COLO668 (cell line): ENCODE results near the gene FITM1.

Experiments
- DNase-seq: peaks from one replicate; lab custom pipeline; 2025; ENCODE audit not compliant: unreplicated experiment; lab: John Stamatoyannopoulos, UW

FITM1 gene

DNA sequence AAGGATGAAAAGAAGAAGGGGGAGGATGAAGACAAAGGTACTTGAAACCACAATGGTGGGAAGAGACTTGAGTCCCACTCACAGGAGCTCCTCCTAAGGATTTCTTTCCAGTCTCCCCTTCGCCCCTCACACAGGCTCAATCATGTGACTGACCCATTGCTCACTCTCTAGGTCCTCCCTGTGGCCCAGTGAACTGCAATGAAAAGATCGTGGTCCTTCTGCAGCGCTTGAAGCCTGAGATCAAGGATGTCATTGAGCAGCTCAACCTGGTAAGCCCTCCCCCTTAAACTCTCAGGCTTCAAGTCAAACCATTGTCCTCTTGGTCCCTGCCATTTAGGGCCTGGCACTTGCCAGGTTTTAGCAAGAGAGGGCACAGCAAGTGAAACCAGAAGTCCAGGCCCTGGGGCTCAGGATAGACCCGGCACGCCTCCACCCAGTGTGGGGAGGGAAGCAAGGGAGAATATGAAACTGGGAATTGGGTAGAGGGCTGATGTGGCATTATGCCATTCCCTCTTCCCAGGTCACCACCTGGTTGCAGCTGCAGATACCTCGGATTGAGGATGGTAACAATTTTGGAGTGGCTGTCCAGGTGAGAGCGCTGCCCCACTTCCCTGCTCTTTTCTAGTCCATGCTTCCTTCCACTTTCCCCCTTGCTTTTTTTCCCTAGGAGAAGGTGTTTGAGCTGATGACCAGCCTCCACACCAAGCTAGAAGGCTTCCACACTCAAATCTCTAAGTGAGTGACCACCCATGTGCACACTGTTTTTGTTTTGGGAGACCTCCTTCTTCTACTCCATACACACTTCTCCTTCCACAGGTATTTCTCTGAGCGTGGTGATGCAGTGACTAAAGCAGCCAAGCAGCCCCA lies 7.3 kb downstream of the FITM1 start:
- DNase-seq = no peak

- no peak for DNase-seq
Observed at GRCh38 chr14:24138396-24139271, 8.2 kb downstream of the FITM1 start.

- DNase-seq = peak; percentile 67
Observed at GRCh38 chr14:24139272-24139934, 8.9 kb downstream of the FITM1 start.

DNA sequence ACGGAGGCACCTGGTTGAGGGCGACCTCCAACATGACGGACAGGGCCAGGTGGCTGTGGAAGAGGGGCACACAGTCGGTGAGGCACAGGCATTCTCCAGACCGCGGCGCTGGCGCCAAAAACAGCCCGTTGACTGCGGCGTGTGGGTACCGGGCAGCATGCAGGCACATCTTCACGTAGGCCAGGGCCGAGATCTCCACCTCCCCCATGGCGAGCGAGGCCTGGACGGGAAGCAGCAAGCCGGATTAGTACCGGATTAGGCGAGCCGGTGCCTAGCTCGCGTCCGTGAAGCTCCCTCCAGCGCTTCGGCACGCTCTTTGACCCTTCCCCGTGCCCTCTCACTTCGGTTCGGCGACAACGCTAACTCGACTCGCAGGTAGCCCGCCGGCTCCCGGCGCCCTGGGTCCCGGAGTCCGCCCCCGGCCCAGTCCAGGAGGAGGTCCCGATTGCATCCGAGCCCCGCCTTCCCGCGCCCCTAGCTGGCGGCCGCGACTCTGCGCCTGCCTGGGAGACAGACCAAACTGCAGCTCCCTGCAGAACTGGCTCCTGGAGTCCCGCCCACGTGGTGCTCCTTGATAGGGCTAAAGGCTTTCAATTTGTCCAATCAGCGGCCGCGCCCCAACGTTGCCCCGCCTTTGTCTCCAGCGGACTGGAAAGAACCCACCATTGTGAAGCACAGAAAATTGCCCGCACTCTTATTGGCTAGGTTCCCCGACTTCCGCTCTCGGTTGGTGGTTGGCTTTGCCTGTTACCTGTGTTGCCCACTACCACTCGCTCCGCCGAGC lies 10.8 kb downstream of the FITM1 start, which contains the start of gene EMC9:
Gene EMC9, minus strand, starts transcription at position 495 of the 784 bp plus-strand sequence. Its CDS starts 287 bp downstream, at position 208.
- peak; percentile 100 for DNase-seq

DNA sequence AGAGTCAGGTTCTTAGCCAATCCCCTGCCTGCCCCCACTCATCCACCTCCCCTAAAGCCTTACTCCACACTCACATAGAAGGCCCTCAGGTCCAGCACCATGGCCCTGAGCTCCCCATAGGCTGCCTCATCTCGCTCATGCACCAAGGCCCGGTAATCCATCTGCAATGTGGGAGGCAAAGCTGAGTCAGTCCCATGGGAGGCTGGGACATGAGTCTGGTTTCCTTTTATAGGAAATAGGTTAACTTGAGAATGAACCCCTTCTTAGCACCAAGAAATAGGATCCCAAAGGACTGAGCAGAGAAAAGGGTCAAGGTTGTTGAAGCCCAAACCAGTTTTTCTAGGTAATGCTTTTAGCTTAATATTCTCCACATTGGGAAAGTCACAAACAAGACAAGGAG lies 13.1 kb downstream of the FITM1 start:
- no peak for DNase-seq

GRCh38 chr14:24144451-24144850 lies 14.0 kb downstream of the FITM1 start:
- no peak for DNase-seq

DNA sequence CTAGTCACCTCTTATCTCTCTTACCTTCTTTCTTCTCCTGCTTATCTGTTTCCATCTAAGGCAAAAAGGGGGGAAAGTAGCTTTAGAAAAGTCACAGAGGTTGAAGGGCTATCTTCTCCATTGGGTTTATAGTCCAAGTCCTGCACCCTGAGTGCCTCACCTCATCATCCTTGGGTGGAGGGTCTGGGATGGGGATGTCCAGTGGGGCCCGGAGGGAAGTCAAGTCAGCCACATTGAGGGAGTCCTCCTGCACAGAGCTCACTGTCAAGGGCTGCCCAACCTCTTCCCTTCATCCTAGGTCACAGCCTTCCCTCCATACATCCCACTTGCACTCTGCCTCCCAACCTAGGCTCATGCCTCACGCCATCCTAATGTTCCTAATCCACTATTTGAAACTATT lies 14.8 kb downstream of the FITM1 start:
- DNase-seq = no peak

DNA sequence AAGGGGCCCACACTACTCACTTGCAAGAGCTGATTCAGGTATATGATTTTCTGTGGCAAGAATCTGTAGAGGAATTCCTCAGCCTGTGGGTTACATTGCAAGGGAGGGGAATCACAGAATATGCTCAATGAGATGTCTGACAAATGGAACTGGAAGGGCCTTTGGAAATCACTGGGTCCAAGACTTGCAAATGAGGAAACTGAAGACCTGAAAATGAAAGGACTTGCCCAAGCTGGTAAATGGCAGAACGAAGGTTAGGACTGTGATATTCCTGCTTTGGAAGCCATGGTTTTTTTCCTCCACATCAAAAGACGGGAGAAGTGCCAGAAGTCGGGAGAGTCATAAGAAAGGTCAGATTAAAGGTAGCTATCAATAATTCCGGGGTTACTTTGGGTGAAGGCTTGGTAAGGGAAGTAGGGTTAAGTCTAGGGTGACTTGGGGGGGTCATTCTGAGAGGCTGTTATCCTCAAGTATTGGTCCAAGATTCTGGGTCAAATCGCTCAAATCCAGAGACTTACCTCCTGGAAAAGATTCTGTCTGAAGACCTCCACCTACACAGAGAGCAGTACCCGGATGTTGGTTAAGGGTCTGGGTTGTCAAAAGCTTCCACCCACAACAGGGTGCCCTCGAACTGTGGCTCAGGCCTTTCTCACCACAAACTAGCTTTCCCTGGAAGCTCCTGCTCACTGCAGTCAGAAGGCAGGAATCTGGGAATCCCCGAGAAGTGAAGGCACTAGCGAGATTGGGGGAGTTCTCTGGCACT lies 15.4 kb downstream of the FITM1 start:
- DNase-seq = no peak

DNA sequence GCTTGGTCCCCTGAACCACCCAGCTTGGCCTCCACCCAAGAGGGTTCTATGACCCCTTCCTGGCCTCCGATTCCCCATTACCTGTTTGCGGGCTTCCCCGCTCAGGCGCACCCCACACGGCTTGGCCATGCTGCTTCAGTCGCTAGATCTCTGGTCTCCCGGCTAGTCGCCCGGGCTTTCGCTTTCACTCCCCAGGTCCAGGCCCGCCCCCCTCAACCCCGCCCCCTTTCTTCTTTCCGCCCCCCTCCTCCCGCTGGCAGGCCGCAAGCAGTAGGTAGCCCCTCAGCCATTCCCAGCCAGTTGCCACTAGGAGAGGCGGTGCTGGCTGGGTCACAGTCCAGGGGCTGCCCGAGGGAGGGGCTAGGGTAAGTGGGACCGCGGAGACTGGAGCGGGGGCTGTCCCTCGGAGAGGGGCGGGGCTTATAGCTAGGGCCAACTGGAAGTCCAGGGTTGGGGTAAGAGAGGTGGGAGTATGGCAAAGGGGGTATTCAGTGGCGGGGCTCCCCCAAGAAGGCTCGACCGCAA lies 16.1 kb downstream of the FITM1 start, which contains the start of gene PSME2:
Gene PSME2, minus strand, starts transcription at position 158 of the 525 bp plus-strand sequence. Its CDS starts 29 bp downstream, at position 129.
- DNase-seq = peak; percentile 95

DNA sequence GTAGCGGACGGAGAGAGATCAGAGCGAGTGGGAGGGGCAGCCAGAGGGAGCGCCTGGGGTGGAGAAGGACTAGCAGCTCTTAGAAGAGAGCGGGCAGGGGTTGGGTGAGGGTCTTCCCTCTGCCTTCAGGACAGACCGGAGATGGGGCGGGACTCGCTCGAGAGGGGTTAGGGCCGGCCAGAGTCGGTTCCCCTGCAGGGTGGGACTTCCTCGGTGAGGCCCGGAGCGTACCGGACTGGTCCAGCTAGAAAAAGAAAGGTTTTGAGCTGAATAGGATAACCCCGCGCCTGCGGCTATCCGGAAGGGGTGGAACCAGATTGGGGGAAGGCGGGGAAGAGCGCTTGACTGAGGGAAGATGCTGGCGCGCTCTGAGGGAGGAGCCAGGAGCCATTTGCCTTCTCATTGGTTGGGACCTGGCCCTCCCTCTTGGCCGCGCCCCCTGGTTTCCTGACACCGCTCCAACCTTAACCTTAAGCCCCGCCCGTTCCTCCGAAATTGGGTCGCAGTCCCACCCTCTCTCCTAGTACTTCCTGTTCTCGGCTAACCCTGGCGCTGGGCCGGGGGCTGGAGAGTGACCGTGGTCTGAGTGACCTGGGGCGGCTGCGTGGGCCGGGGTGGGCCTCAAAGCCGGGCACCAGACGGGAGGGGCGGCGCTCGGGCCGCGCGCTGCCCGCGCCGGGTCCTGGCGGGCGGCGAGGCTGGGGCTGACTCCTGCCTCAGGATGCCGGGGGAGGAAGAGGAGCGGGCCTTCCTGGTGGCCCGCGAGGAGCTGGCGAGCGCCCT lies 16.7 kb downstream of the FITM1 start, which contains the start of gene RNF31:
Gene RNF31, plus strand, starts transcription at position 521 of the 783 bp plus-strand sequence. Its CDS starts 201 bp downstream, at position 722.
- DNase-seq = peak; percentile 99

GRCh38 chr14:24147761-24148428 lies 17.4 kb downstream of the FITM1 start:
- DNase-seq = peak; percentile 55

- DNase-seq = no peak
Observed at GRCh38 chr14:24149302-24149969, 19.0 kb downstream of the FITM1 start.

GRCh38 chr14:24150061-24150460 lies 19.6 kb downstream of the FITM1 start:
- no peak for DNase-seq

DNA sequence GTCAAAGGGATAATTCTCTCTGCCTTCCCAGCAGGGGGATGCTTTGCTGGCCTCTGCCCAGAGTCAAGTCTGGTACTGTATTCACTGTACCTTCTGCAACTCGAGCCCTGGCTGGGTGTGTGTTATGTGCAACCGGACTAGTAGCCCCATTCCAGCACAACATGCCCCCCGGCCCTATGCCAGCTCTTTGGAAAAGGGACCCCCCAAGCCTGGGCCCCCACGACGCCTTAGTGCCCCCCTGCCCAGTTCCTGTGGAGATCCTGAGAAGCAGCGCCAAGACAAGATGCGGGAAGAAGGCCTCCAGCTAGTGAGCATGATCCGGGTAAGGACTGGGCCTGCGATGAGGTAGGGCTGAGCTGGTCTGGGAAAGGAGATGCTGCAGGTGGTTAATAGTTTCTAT lies 20.1 kb downstream of the FITM1 start:
- no peak for DNase-seq

GRCh38 chr14:24150993-24151392 lies 20.5 kb downstream of the FITM1 start:
- no peak for DNase-seq

- DNase-seq = no peak
Observed at GRCh38 chr14:24151404-24152080, 21.1 kb downstream of the FITM1 start.

GRCh38 chr14:24155100-24155499 lies 24.6 kb downstream of the FITM1 start:
- DNase-seq = no peak
